ENCODE measurements around the gene NAPB.
"Not testable (repeated sequence)": the region's sequence is repeated elsewhere in the genome, so short reads cannot be mapped to it uniquely, and the experiment has no call there.

The NAPB gene

DNA sequence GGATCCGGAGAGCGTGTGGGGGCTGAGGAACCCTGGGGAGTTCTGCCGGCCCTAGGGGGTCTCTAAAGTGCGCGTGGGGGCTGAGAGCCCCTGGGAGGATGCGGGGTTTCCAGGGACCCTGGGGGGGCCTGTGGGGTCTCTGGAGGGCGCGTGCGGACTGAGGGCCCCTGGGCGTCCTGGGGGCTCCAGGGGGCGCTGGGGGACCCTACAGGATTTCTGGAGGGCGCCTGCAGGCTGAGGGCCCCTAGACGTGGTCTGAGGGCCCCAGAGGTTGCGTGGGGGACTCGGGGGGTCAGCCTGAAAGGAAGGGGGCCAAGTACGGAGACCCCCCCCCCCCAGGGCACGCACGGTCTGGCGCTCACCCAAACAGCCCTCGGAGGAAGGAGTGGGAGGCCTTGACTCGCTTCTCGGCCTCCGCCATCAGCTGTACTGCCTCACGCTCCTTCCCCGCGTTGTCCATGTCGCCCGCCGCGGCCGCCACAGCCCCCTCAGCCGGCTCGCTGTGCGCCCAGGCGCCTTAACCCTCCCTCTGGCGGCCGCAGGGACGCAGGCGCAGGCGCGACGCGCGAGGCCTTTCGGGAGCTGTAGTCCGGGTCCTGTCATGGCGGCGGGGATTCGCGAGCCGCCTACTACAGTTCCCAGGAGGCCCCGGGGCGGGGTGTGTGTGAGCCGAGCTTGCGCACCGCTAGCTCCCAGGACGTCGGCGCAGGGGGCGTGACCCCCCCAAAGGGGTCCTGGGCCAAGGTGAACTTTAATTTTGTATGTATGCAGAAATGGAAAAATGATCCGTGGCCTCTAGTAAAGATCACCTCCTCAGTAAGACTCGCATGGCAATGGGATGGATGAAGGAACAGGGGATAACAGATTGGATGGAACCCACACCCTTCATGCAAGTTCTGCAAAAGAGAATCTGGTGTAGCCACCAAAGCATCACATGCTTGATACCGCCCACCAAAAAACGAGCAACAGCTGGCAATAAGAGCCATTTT is at the start of gene NAPB:
NAPB (minus strand) TSS at position 546 of the 989 bp plus-strand sequence; CDS start at position 460, 86 bp downstream.
- peak; percentile 87 to 91 for DNase-seq

DNA sequence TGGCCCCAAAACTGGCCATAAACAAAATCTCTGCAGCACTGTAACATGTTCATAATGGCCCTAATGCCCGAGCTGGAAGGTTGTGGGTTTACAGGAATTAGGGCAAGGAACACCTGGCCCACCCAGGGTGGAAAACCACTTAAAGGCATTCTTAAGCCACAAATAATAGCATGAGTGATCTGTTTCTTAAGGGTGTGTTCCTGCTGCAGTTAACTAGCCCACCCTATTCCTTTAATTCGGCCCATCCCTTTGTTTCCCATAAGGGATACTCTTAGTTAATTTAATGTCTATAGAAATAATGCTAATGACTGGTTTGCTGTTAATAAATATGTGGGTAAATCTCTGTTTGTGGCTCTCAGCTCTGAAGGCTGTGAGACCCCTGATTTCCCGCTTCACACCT is 45.7 kb upstream of the NAPB start:
- DNase-seq, result not testable (repeated sequence)

DNA sequence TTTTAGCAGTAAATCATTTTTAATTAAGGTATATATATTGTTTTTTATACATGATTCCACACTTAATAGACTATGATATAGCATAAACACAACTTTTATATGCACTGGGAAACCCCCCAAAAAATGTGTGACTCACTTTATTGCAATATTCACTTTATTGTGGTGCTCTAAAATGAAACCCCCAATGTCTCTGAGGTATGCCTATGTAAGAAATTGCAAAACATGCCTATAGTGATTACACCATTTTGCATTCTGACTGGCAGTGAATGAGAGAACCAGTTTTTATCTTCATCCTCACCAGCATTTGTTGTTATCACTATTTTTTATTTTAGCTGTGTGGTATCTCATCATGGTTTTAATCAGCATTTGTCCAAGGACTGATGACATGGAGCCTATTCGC is 39.9 kb upstream of the NAPB start:
- no peak for DNase-seq

DNA sequence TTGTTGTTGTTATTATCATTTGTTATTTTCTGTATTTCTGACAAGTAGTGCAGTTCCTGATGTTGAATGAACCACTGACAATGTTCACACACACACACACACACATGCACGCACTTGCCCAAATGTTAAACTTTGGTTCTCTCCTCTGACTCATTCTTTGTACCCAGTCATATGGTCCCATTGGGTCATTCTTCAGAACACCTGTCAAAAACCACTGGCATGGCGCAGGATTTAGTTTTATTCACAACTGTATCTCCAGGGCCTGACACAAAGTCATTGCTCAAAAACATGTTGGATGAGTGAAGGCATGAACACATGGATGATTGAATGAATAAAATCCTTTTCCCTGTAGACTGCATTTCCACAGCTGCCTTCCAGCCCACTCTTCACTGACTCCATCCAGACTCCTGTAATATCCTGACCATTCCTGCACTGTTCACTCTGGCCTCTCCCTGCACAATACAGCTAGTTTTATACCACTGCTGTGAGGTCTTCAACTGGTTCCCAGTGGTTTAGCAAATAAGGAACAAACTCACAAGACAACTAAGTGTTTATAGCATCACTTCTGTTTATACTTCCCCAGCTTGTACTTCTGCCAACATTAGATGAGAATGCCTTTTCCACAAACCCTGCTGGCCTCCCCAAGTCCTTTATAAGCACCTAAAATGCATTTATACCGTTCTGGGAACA is 38.3 kb upstream of the NAPB start:
- DNase-seq, result no peak

DNA sequence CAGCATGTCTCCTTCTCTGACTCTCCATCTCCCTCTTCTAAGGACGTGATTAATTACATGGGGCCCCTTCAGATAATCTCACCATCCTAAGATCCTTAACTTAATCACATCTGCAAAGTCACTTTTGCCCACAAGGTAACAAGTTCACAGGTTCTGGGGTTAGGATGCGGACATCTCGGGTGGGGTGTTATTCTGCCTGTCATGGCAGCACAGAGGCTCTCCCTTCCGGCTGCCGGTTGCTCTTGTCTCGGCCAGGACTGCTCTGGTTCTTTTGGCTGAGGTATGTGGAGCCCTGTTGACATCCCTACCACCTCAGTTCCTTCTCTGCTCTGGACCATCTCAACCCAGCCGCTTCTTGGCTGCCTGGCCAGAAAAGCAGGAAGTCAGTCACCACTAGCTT is 35.6 kb upstream of the NAPB start:
- no peak for DNase-seq

DNA sequence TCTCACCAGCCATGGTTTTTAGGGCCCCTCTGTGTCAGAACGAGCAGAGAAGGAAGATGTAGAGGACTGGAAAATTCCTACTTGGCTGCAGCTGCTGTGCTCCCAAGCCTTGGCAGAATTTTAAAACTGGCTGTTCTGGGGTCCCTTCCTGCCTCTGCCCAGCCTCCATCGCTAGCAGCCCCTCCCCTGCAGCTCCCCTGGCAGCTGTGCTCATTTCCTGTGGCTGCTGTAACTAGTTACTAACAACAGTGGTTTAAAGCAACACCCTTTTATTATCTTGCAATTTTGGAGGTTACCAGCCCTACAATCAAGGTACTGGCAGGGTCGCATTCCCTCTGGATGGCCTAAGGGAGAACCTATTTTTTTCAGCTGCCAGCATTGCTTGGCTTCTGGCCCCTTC is 35.1 kb upstream of the NAPB start:
- no peak for DNase-seq

DNA sequence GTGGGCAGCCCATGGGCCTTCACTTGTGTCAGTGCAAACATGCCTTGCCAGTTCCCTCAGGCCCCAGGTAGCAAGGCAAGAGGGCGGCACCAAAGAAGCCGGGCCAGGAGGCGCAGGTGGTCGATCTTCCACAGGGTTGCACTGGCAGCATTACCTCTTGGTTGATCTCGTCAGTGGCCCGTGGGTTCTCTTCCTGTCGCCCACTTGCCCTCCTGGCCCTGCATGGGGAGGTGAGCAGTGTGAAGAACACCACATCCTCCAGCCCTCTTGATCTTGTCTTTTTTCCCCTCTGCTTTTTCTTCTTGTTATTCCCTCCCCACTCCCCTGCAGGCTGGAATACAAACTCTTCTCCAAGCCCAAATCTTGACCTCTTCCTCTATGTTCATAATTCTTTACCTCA is 34.4 kb upstream of the NAPB start:
- DNase-seq, result no peak

DNA sequence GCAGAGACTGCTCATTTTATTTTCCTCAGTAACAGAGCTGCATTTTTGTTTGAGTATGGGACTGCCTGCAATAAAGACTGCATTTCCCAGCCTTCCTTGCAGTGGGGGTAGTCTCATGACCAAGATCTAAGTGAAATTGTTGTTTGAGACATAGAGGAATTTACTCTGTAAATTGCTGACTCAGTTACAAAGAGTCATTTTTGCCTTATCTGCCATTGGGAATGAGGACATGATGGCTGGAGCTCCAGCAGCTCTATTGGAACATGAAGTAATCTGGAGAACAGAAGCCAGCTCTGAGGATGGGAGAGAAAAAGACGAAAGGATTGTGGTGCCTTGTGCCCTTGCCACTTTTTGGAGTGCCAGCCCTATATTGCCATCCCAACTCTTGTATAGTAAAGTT is 33.5 kb upstream of the NAPB start:
- DNase-seq, result no peak

DNA sequence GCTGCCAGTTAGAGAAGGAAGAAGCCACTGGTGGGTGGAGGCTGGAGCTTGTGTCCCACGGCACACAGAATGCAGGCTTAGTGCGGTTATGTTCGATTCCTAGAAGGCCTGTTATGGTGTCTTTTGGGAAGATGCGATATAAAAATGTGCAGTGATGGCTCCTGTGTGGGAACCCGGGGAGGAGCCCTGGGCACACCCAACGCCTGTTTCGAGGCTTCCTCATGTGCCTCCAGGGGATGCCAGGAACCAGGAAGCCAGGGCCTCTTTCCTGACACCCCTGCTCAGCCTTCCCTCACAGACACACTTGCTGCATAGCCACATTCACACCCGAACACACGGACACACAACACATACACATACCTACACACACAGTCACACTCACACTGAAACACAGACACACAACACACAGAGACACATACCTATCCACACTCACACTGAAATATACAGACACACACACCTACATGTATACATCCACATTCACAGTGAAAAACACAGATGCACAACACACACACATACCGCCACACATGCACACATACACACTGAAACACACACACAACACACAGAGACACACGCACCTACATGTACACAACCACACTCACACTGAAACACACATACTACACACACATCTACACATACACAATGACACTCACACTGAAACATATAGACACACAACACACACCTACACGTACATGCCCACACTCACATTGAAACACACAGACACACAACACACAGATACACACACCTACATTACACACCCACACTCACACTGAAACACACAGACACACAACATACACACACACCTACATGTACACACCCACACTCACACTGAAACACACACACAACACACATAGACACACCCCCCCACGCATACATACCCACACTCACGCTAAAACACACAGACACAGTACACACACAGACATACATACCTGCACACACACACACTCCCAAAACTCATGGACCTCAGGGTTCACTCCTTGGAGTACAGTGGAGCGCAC is 32.6 kb upstream of the NAPB start:
- DNase-seq, result no peak

DNA sequence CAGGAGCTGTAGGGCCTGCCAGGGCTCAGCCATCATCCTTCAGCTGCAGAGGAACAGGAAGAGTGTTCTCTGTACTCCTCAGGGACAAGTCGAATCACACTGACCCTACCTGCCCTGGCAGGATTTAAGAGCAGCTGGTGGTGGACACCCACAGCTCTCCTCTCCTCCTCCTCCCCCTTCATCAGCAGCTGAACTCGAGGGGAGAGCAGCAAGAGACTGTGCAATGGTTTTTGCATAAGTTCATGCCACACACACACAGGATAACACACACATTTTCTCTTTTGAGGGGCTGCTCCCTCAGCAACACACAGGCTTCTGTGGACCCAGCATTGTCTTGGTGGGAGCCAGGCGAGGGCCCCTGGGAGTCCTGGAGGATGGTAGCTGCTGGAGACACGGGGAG is 31.5 kb upstream of the NAPB start, which contains the start of gene CST11:
CST11 (minus strand) TSS at position 101 of the 400 bp plus-strand sequence; CDS start at position 36, 65 bp downstream.
- no peak for DNase-seq

DNA sequence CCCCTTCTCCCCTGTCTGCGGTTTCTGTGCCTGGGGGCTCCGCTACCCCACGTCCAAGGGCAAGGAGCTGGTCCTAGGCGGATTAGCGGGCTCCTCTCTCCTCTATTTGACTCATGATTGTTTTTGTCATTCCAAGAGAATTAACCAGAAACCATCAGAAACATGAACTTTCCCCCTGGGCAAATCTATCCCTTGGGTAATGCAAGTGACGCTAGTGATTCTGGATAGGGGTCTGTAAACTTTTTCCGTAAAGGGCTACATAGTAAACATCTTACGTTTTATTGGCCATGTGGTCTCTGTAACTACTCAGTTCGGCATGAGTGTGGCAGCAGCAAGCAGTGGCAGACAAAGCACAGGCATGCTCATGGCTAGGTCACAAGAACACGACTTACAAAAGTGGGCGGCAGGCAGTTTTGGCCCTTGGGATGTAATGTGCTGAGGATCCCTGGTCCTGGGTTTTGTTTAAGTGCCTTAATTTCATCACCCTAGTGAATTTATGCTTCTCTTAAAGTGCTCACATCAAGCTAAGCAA is 30.7 kb upstream of the NAPB start:
- DNase-seq, result no peak

DNA sequence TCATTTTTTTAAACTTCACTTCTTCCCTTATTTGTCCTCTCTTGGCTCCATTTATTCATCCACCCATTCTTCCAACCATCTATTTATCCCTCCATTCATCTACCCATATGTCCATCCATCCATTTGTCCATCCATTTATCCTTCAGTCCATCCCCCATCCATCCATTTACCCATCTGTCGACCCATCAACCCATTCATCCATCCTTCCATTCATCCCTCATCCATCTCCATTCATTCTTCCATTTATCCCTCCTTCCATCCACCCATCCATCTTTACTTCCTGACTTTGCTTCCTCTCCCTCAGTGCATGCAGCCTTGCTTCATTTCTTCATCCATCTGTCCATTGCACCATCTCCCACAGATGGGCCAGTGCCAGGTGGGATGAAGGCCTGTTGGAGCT is 29.6 kb upstream of the NAPB start:
- no peak for DNase-seq

DNA sequence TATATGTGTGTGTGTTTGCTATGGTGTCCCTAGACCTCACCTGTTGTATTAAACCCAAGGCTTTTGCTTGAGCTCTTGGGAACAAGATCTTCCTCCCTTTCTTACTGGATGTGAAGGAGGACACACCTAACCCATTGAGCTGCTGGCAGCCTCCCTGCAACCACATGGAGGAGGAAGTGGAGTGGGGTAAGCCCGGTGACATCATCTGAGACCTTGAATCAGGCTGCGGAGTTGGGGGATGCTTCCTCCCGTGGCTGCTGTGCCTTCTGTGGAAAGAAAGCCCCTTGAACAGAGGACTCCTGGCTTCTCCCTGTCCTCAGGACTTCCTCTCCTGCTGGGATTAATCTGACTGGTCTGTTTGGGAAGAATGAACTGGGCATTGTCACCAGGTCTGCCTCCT is 28.1 kb upstream of the NAPB start:
- DNase-seq, result peak; percentile 21 to 31

DNA sequence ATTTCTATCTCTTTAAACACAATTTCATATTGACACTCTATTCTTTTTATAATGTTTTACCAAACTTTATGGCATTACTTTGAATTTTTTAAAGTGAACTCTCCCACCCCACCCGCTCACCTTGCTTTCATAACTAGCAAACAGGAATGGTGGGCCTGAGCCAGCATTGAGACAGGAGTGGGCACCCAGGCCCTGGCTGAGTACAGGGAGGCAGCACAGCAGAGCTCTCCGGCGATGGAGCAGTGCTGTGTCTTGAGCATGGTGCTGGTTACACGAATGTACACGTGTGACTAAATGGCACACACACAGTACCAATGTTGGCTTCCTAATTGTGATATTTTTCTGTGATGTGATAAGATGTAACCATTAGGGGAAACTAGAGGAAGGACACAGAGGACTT is 26.9 kb upstream of the NAPB start:
- no peak for DNase-seq

DNA sequence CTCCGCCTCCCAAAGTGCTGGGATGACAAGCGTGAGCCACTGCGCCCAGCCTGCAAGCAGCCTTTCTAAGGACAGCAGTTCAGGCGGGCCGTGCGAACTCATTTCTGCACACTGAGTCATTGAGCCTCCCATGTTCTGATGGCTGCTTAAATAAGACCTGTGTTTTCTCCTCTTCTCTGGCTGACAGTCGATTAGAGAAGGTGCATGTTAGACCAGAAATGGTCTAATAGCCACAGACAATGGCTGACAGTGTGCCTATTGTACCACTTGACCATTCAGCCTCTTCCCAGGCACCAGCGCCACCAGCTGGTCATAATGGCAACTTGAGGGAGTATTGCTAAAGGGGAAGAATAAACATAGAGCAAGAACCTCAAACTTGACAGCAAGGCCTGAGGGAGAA is 25.2 kb upstream of the NAPB start:
- DNase-seq, result peak; percentile 35 to 58

DNA sequence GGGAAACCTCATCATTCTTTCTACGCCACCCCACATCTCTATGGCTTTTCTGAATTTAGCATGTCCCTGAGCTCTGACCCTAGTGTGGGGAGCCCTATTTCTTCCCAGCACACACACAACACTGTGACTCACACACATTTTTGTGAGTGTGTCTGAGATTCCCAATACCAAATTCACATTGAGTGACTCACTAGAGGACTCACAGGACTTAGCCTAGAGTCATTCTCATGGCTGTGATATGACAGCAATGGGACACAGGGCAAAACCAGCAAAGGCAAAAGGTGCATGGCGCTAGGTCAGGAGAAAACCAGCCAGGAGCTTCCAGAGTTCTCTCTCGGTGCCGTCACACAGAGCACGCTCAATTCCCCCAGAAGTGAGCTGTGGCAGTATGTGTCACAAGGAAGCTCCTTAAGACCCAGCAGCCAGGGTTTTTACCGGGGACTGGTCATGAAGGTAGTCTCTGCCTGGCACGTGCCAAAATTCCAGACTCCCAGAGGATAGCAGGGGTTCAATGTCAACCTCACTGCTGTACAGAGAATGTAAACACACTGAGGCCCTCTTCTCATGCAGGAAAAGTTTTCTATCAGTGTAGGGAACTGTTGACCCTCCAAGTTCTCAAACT is 24.4 kb upstream of the NAPB start:
- no peak for DNase-seq

DNA sequence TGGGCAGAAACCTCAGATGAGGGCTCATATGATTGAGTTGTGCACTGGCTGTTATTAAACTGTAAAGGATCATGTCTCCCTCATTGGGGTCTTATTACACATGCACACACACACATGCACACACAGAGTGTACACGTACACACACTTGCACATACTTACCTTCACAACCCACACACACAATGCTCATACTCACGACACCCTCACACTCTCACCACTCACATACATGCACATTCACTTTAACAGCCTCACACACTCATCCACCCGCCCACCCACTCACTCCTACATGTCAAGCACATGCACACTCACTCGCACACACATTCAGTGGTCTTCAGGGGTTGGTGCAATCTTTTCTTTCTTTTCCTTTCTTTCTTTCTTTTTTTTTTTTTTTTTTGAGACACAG is 23.6 kb upstream of the NAPB start:
- DNase-seq, result no peak

DNA sequence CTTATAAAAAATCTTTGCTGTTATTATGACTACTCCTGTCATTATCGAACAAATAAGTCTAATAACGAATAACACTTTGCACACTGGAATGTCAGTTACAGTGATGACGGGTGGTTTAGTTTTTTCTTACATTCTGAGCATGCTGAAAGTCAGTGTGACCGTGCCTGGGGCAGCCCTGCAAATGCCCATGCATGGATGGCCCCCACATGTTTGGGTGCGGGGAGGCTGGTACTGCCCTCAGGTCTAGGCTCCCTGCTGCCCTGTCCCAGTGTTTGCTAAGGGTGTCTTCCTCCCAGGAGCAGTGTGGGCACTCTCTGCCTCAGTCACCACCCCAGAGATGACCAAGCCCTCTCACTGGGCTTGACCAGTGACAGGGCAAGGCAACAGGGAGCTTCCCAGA is 21.1 kb upstream of the NAPB start:
- DNase-seq, result no peak

DNA sequence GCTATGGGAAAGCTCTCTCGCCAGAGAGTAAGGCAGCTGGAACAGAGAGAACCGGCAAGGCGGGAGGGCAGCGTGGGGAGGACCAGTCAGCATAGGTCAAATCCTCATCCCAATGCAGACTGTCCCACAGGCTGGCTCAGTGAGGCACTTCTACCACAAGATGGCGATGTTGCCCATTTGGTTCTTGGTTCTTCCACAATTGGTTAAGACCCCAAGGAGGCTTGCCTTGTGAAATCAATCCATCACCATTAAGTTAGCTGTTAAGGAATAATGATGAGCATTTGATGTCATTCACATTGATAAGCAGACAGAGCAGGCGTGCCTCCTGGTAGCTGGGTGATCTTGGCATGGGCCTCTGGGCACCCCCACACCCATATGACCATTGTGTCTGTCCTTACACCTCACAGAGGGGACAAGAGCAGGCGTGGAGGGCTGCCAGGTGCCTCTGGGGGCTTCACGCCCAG is 20.6 kb upstream of the NAPB start:
- DNase-seq, result peak; percentile 42 to 43

DNA sequence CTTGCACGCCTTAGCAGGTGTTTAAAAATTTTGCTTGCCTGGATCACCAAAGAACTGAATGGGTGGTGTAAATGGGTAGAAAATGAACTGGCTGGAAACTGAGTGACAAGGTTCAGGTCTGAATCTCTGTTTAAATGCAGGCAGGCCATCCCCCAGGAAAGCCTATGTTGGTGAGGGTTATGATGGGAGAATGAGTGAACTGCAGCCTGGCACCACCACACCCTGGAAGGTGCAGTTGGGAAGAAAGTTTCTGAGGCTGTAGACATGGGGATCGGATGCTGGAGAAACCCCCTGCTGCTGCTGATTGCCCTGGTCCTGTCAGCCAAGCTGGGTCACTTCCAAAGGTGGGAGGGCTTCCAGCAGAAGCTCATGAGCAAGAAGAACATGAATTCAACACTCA is 18.7 kb upstream of the NAPB start:
- DNase-seq, result no peak

DNA sequence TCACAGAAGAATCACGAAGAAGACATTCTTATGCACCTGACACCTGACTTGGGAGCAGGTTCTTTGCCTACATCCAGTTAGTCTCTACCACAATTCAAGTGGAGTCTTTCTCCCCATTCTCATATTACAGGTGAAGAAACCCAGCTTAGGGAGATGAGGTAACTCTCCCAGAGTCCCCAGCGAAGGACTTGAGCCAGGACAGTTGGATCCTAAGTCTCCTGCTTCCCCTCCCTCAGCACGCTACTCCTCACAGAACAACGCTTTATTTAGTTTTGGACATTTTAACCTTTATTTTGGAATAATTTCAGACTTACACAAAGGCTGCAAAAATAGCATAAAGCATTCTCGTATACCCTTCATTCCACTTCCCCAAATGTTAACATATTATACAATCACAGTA is 17.4 kb upstream of the NAPB start:
- no peak for DNase-seq

Data from AML-193 (cell line).